Lower lobe of right lung (tissue), 2 donors: ENCODE data around the gene GGACT. TPM values are rescaled to one million over a fixed set of nuclear protein-coding genes. Genes with fewer than 3 reads are reported as not detected.

Experiments used
- ATAC-seq, 2 donors: fragments of 200-7000 bp; cut with Tn5 transposase; one replicate each; pipeline ENCODE4 v1.9.1; 2020 to 2022; ENCODE audit warnings: mild to moderate bottlenecking in 2 of 2, moderate library complexity in 2 of 2
- DNase-seq: peaks from one replicate; pipeline ENCODE4 v3.0.0-alpha.2; 2020
- H3K27ac ChIP-seq: fragments of 200-600 bp; one replicate; pipeline ENCODE4 v1.8.0; 2022
- H3K27me3 ChIP-seq: fragments of 200-600 bp; one replicate; pipeline ENCODE4 v1.8.0; 2022; ENCODE audit warnings: low read depth
- H3K36me3 ChIP-seq: fragments of 200-600 bp; one replicate; pipeline ENCODE4 v1.8.0; 2022; ENCODE audit warnings: mild to moderate bottlenecking
- H3K4me1 ChIP-seq: fragments of 200-600 bp; one replicate; pipeline ENCODE4 v1.8.0; 2022
- H3K4me3 ChIP-seq: fragments of 200-600 bp; one replicate; pipeline ENCODE4 v1.8.0; 2022; ENCODE audit warnings: mild to moderate bottlenecking
- H3K9me3 ChIP-seq: fragments of 200-600 bp; one replicate; pipeline ENCODE4 v1.8.0; 2022
- CTCF ChIP-seq: fragments of 200-600 bp; IDR thresholded peaks from one replicate; pipeline ENCODE4 v1.8.0; 2022; ENCODE audit warnings: antibody characterized with exemption, mild to moderate bottlenecking
- intact Hi-C: fragments of 100-400 bp; cut with DNase I; formaldehyde crosslinking; loops from one replicate; pipeline ENCODE4 v1.11.0; 2022
- total RNA-seq: library from RNA; stranded (reverse); fragmentation: NEBNext Ultra II Directional; extraction: Animal tissue kit (Norgen Biotek cat#: 25700); gene quantifications from one replicate; pipeline ENCODE4 v1.2.1, GENCODE V29; 2021
- donor health status: DM: no; HTN: yes; CAD: no; lungs with severe emphysema.

Gene GGACT
- total RNA-seq, 1 donor from 2014 or later: 3.4 TPM

- H3K9me3 ChIP-seq: no peaks in the 10 kb centered on the region
- DNase-seq (no peak), ATAC-seq (peak; percentile 37 to 40)
- H3K27ac ChIP-seq: peak overlapping the region; percentile 31
- TF ChIP-seq CTCF: peak; percentile 12
- H3K4me1 ChIP-seq: peaks cover 18% of the 10 kb centered on the region
- no peaks in the 10 kb centered on the region for H3K27me3 ChIP-seq
- no peaks in the 10 kb centered on the region for H3K36me3 ChIP-seq
- intact Hi-C loops: no loop called here
- H3K4me3 ChIP-seq: no peak overlapping the region
Measured at GRCh38 chr13:100491164-100491842, 97.3 kb downstream of the GGACT start.

- intact Hi-C loops: no loop called here
- H3K9me3 ChIP-seq: no peaks in the 10 kb centered on the region
- no peaks in the 10 kb centered on the region for H3K27me3 ChIP-seq
- H3K4me3 ChIP-seq: no peak overlapping the region
- H3K27ac ChIP-seq: peak overlapping the region; percentile 14
- peak; percentile 77 to 85 for ATAC-seq
- no peak for TF ChIP-seq CTCF
- no peak for DNase-seq
- no peaks in the 10 kb centered on the region for H3K36me3 ChIP-seq
- H3K4me1 ChIP-seq: peaks cover 18% of the 10 kb centered on the region
Measured at GRCh38 chr13:100490692-100491091, 97.9 kb downstream of the GGACT start.

- peaks cover under 1% of the 10 kb centered on the region for H3K4me1 ChIP-seq
- ATAC-seq (no peak), DNase-seq (no peak)
- intact Hi-C loops: no loop called here
- H3K4me3 ChIP-seq: no peak overlapping the region
- no peaks in the 10 kb centered on the region for H3K27me3 ChIP-seq
- TF ChIP-seq CTCF: no peak
- H3K9me3 ChIP-seq: no peaks in the 10 kb centered on the region
- H3K36me3 ChIP-seq: no peaks in the 10 kb centered on the region
- no peak overlapping the region for H3K27ac ChIP-seq
Measured at GRCh38 chr13:100485265-100485664, 103.3 kb downstream of the GGACT start.

GRCh38 chr13:100484702-100485101, 103.9 kb downstream of the GGACT start:
- no peaks in the 10 kb centered on the region for H3K4me1 ChIP-seq
- no peak overlapping the region for H3K4me3 ChIP-seq
- intact Hi-C loops: no loop called here
- no peaks in the 10 kb centered on the region for H3K9me3 ChIP-seq
- H3K27ac ChIP-seq: no peak overlapping the region
- H3K36me3 ChIP-seq: no peaks in the 10 kb centered on the region
- ATAC-seq (no peak), DNase-seq (no peak)
- H3K27me3 ChIP-seq: no peaks in the 10 kb centered on the region
- TF ChIP-seq CTCF: no peak

- no peak for TF ChIP-seq CTCF
- H3K27ac ChIP-seq: no peak overlapping the region
- no peaks in the 10 kb centered on the region for H3K4me1 ChIP-seq
- H3K27me3 ChIP-seq: no peaks in the 10 kb centered on the region
- no peak overlapping the region for H3K4me3 ChIP-seq
- ATAC-seq (no peak), DNase-seq (no peak)
- H3K9me3 ChIP-seq: no peaks in the 10 kb centered on the region
- intact Hi-C loops: no loop called here
- H3K36me3 ChIP-seq: no peaks in the 10 kb centered on the region
Measured at GRCh38 chr13:100483841-100484381, 104.7 kb downstream of the GGACT start.
